GM12878 (cell line): ENCODE results near the gene MYO1E. TPM values are rescaled to one million over a fixed set of nuclear protein-coding genes. Genes with fewer than 3 reads are reported as not detected.

Experiments
- ATAC-seq: fragments of 200-7000 bp; cut with Tn5 transposase; 3 replicates; pipeline ENCODE4 v1.9.1; 2020; ENCODE audit warnings: mild to moderate bottlenecking, moderate library complexity
- BruUV-seq: library from RNA; stranded (reverse); fragments of 400-500 nt; replicated peaks from 2 replicates; lab custom pipeline; 2021; lab: Mats Ljungman, UMichigan
- CTCF ChIA-PET: fragments of 300-600 bp; sonication (Branson Sonifier 250); formaldehyde crosslinking; extraction: SDS; loops from one replicate; lab custom pipeline; 2021; ENCODE audit warnings: inconsistent platforms; lab: Yijun Ruan, JAX
- POLR2A ChIA-PET: fragments of 350-600 bp; formaldehyde crosslinking; extraction: SDS; loops from one replicate; lab custom pipeline; 2021; ENCODE audit warnings: inconsistent platforms; lab: Charles Lee
- RAD21 ChIA-PET: fragments of 300-600 bp; sonication (Branson Sonifier 250); formaldehyde crosslinking; loops from one replicate; lab custom pipeline; 2023; ENCODE audit warnings: antibody characterized with exemption; ENCODE audit not compliant: unreplicated experiment; lab: Charles Lee
- SMC1A ChIA-PET: fragments of 300-600 bp; sonication (Branson Sonifier 250); formaldehyde crosslinking; loops from one replicate; lab custom pipeline; 2023; ENCODE audit not compliant: unreplicated experiment, uncharacterized antibody; lab: Charles Lee
- DNase-seq: peaks from one replicate; pipeline ENCODE4 v3.0.0-alpha.2; 2011; ENCODE audit warnings: low read depth, low spot score
- FAIRE-seq: peaks from 3 replicates; lab custom pipeline; 2011; peaks lifted over from hg19 to GRCh38; lab: Jason Lieb, UNC
- H2AFZ ChIP-seq: 2 replicates; pipeline ENCODE4 v1.6.0; 2011; ENCODE audit warnings: low read depth, low read length, control low read depth; ENCODE audit not compliant: control insufficient read depth
- H3K27ac ChIP-seq: 2 replicates; pipeline ENCODE4 v1.5.1; 2011; ENCODE audit warnings: control low read depth; ENCODE audit not compliant: control insufficient read depth, insufficient read depth
- H3K27me3 ChIP-seq, 2 experiments: replicated peaks in 1 of 2; 2 replicates each; pipeline versions ENCODE4 v1.6.0 to v1.6.1; 2011; ENCODE audit warnings: low read length in 1 of 2; ENCODE audit not compliant: control insufficient read depth in 2 of 2, insufficient read depth in 2 of 2
- H3K36me3 ChIP-seq, 2 experiments: 2 replicates each; pipeline ENCODE4 v1.5.1; 2011; ENCODE audit warnings: low read length in 1 of 2; ENCODE audit not compliant: control insufficient read depth in 2 of 2, insufficient read depth in 2 of 2
- H3K4me1 ChIP-seq: 2 replicates; pipeline ENCODE4 v1.6.1; 2011; ENCODE audit warnings: mild to moderate bottlenecking, low read length, moderate library complexity, mixed read lengths; ENCODE audit not compliant: control insufficient read depth, insufficient read depth
- H3K4me2 ChIP-seq: 2 replicates; pipeline ENCODE4 v1.6.0; 2011; ENCODE audit warnings: control low read depth; ENCODE audit not compliant: control insufficient read depth, insufficient read depth
- H3K4me3 ChIP-seq: fragments of 200-600 bp; sonication (generic); 2 replicates; pipeline ENCODE4 v1.5.1; 2016
- H3K79me2 ChIP-seq: 2 replicates; pipeline ENCODE4 v1.6.0; 2011; ENCODE audit warnings: low read length; ENCODE audit not compliant: control insufficient read depth, insufficient read depth
- H3K9ac ChIP-seq: 2 replicates; pipeline ENCODE4 v1.8.0; 2011; ENCODE audit warnings: low read length, control low read depth, mixed read lengths; ENCODE audit not compliant: control insufficient read depth, insufficient read depth
- H3K9me3 ChIP-seq: replicated peaks from 3 replicates; pipeline ENCODE4 v1.5.1; 2011; ENCODE audit warnings: mild to moderate bottlenecking, low read length; ENCODE audit not compliant: control insufficient read depth, insufficient read depth
- H4K20me1 ChIP-seq: 2 replicates; pipeline ENCODE4 v1.6.0; 2011; ENCODE audit not compliant: control insufficient read depth, insufficient read depth
- FOXM1 ChIP-seq: IDR thresholded peaks from 2 replicates; pipeline ENCODE4 v1.6.1; 2012; ENCODE audit warnings: low read depth, mild to moderate bottlenecking, inconsistent platforms, low read length, moderate library complexity
- WGBS: methylation state at CpG from one replicate; pipeline ENCODE4 v1.1.6; 2016; ENCODE audit warnings: low lambda C conversion rate; ENCODE audit not compliant: insufficient replicate concordance, insufficient coverage; ENCODE audit errors: missing lambda C conversion rate; 5-methylcytosine and 5-hydroxymethylcytosine counted together
- in situ Hi-C: fragments of 300-500 bp; cut with MboI; formaldehyde crosslinking; loops from 9 replicates; pipeline ENCODE4 v1.14.3; 2018; ENCODE audit warnings: mixed read lengths
- intact Hi-C: fragments of 100-400 bp; cut with micrococcal nuclease; formaldehyde crosslinking; loops from one replicate; pipeline ENCODE4 v1.14.2; 2022; ENCODE audit not compliant: unreplicated experiment
- polyA plus RNA-seq, 11 experiments: library from polyadenylated mRNA; depleted of rRNA in 4 of 11; unstranded in 6 of 11; stranded (reverse) in 5 of 11; fragments of >200 nt; fragmentation: Nextera tagmentation in 4 of 11; fragmentation: Illumina TruSeq in 1 of 11; extraction: Ambion mirVana in 4 of 11; extraction: Trizol in 1 of 11; gene quantifications; 1 replicate in 1 of 11; 2 replicates in 10 of 11; pipeline versions ENCODE4 v1.2.1 to v1.2.3, GENCODE V29; 2011 to 2016; ENCODE audit warnings: inconsistent platforms in 2 of 11, missing spikeins in 2 of 11, low read depth in 1 of 11
- total RNA-seq, 4 experiments: library from RNA; depleted of rRNA in 3 of 4; stranded (reverse); fragments of >200 nt in 3 of 4; fragmentation: Illumina TruSeq in 1 of 4; extraction: Trizol in 1 of 4; gene quantifications; 2 replicates each; pipeline versions ENCODE4 v1.2.1 to v1.2.3, GENCODE V29; 2013 to 2021
- TF ChIP-seq, protein P1 (sequence below): IDR thresholded peaks from 2 replicates; pipeline ENCODE4 v1.6.1; 2011; ENCODE audit warnings: mild to moderate bottlenecking, low read depth, low read length, moderate library complexity; ENCODE audit not compliant: insufficient replicate concordance

MYO1E gene
- total and polyA plus RNA-seq, 10 of the 15 experiments (the other 5 are each of a cell fraction or from before 2014, with no cell fraction given) = 10.3 to 266 (median 64.9) TPM

DNA sequence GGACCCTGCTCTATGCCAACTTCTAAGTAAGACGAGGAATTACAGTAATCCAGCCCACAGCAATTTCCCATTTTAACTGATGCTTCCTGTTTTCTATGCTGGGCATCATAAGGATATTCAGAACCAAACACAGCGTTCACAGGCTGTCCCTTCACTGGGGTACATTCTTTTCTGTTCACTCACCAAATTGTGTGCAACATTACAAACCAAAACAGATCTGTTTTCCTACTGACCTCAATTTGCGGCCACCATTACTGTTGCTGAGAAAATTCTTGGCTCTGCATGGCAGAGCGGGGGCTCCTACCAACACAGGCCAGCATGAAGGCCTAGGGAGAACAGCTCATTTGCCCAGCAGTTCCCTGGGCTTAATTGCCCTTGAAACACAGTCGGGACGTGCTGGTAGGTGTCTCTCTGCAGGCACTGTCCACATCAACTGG, 76.5 kb downstream of the MYO1E start:
- no peaks in the 10 kb centered on the region for H3K27me3 ChIP-seq
- H4K20me1 ChIP-seq = no peaks in the 10 kb centered on the region
- SMC1A ChIA-PET = interaction anchor here (0.9 to 1.2 kb wide), 5 partner anchors 11 to 116 kb away, joined by 3 to 4 read pairs (median 3); no protein-coding TSS in a partner anchor
- intact Hi-C loops (no loop called here), in situ Hi-C loops (no loop called here)
- CTCF ChIA-PET = interaction anchor here (1.2 to 7.8 kb wide), 3 partner anchors 17 to 197 kb away, joined by 4 to 68 read pairs (median 4); no protein-coding TSS in a partner anchor
- peaks cover 93% of the 10 kb centered on the region for H3K79me2 ChIP-seq
- DNase-seq (no peak), ATAC-seq (no peak), FAIRE-seq (no peak)
- WGBS = 68% methylated on average over 6 of the region's 6 CpGs
- POLR2A ChIA-PET = interaction anchor here (0.8 to 1.3 kb wide), 2 partner anchors 47 to 307 kb away, joined by 3 to 5 read pairs; no protein-coding TSS in a partner anchor
- peak overlapping the region; percentile 4; the same call in 1 of the 2 replicates for H3K9ac ChIP-seq
- no peak overlapping the region for H3K4me3 ChIP-seq
- H3K4me2 ChIP-seq = no peak overlapping the region
- H3K27ac ChIP-seq = no peak overlapping the region
- RAD21 ChIA-PET = interaction anchor here (1.3 to 6.6 kb wide), 3 partner anchors 44 to 116 kb away, joined by 3 to 61 read pairs (median 4); no protein-coding TSS in a partner anchor
- TF ChIP-seq, protein P1, sequence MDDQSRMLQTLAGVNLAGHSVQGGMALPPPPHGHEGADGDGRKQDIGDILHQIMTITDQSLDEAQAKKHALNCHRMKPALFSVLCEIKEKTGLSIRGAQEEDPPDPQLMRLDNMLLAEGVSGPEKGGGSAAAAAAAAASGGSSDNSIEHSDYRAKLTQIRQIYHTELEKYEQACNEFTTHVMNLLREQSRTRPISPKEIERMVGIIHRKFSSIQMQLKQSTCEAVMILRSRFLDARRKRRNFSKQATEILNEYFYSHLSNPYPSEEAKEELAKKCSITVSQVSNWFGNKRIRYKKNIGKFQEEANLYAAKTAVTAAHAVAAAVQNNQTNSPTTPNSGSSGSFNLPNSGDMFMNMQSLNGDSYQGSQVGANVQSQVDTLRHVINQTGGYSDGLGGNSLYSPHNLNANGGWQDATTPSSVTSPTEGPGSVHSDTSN = peak; percentile 19
- no peak for TF ChIP-seq FOXM1
- no TSS peak for BruUV-seq
- no peak overlapping the region for H2AFZ ChIP-seq
- H3K4me1 ChIP-seq = peaks cover 73% of the 10 kb centered on the region
- H3K9me3 ChIP-seq = no peaks in the 10 kb centered on the region
- H3K36me3 ChIP-seq = peaks cover 4 to 14% of the 10 kb centered on the region in 2 experiments; a peak in 2 of 4 replicates
